Activated CD4-positive, CD25-positive, alpha-beta regulatory T cell treated with anti-CD3 and anti-CD28 coated beads, Interleukin-2, amount 50 U/mL, for 72 hours (primary cell): ENCODE results near the gene ABCC10.
"Not testable (repeated sequence)": the region's sequence is repeated elsewhere in the genome, so short reads cannot be mapped to it uniquely, and the experiment has no call there.

ENCODE experiments used
- DNase-seq: peaks from one replicate; pipeline ENCODE4 v3.0.0; 2021

The ABCC10 gene

DNA sequence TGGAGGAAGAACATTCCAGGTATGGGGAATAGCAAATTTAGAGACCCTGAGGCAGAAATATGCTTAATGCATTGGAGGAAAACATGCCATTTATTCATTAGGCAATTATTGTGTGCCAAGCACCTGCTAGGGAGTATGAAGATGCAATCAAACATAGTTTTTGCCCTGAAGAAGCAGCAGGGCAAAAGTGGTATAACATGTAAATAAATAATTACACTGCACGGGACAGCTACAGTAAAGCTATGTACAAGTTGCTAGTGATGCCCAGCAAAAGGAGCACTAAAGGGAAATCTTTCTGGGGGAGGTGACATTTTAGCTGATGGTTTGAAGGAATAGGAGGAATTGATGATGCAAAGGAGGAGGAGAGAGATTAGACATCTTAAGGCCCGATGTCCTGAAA lies 49.4 kb downstream of the ABCC10 start:
- DNase-seq, result no peak

DNA sequence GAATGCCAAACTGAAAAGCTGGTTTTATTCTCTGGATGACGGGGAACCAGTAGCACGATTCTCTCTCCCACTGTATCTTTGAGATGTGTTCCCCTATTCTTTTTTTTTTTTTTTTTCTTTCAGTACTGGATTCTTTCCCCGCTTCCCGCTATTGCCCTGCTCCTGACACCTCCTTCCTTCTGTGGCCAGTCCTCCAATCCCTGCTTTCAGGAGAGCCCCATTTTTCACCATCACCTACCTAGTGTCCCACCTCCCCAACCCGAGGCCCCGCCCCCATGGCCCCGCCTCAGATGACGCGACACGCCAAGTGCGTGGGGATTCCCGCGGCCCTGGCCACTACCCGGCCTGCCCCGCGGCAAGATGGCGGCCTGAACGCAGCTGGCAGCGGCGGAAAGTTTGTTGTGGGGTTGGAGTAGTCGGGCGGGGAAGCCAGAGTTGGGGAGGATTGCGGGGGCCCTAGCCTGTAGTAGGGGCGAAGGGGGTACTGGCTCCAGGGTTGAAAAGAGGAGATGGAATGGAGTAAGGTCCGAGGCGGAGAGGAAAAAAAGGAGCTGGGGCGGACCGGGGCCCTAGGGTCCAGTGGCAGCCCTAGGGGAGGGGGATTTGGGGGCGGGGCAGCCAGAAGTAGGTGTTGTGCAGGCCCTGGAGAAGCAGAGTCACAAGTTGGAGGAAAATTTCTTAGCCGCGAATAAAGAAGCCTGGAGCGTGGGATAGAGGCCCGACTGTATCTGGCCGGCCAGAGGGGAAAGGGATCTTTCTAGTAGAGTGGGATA lies 50.1 kb downstream of the ABCC10 start, which contains the start of gene TJAP1:
Gene TJAP1 (plus strand): TSS at position 336 of the 773 bp plus-strand sequence. CDS start 21,432 bp downstream, outside the sequence.
- peak; percentile 98 for DNase-seq

DNA sequence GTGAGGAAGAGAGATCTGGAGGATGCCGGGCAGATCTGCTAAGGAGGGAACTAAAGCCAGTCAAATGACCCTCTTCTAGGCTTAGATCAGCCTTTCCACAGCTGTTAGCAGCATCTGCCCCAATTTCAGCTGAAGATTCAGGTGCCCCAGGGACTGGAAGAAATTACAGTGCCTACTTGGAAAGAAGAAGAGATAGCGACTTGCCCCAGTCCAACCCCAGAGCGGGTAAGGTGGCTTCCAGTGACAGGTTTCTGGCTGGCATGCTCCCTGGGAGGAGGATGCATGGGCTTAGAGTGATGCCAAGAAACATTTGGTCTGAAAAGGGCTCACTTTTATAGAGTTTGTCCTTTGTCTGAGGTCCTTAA lies 50.6 kb downstream of the ABCC10 start:
- no peak for DNase-seq

DNA sequence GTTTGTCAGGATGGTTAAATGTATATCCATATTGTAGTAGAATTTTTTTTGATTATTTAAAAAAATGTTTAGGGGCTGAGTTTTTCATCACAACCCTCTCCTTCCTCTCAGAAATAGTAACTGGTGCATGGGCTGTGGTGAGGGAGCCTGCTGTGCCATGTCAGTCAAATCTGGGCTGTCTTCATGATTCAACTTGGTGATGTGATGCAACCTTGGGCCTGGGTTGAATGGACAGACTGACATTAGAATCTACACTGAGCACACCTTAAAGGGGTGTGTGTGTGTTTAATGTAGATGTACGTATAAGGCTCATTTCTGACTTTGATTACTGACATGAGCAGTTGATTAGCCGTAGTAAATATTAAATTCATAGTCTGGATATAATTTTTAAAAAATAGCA lies 53.7 kb downstream of the ABCC10 start:
- no peak for DNase-seq

DNA sequence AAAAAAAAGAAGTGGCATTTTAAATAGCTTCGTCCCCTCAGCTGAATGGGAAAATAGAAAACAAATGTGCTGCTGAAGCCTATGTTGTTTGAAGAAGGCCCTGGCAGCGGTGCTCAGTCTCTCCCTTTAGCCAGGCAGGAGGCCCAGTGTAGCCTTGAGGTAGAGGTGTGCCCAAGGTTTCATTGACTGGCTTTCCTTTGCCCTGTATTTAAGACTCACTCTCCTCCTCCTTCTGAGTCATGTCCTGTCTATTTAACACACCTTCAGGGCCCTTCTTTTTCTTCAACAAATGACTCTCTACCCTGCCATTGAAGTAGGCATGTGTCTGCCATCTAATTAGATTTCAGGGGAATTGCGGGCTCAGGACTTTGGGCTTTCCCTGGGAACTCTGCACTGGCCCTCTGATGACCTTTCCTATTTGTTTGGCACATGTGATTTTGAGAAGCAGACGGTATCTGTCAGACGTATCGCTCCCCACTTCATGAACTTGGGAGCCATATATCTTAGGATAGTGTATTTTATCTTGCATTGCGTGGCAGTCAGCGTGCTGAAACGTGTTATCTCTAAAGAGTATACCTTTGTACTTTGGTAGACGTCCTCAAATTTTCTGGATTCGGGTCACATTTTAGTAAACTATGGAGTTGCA lies 54.4 kb downstream of the ABCC10 start:
- DNase-seq, result no peak

DNA sequence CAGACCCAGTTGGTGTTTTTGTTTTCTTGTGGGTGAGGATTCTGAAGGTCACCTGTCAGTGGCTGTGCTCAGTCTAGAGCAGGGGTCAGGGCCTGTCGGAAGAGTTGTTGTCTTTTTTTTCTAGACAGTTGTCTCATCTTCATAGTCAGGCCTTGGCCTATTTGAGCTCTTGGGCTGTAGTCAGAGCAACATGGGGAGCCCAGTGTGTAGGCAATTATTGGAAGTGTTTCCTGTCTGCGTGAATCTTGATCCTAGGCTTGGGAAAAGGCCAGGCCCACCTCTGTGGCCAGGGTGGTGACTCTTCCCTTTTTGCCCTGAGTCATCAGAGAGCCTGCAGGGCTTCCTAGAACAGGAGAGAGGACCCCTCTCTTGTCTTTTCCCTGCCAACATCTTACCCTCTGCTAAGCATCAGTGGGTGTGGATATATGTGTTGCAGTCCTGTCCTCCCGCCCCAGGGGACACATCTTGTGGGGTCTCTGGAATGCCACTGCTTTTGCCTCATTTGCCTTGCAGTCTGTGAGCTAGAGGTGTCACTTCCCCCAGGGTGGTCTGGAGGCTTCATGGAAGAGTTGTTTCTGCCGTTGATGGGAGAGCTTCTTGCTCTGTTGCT lies 61.4 kb downstream of the ABCC10 start:
- DNase-seq, result no peak

GRCh38 chr6:43489277-43490072 lies 62.1 kb downstream of the ABCC10 start:
- DNase-seq, result no peak

DNA sequence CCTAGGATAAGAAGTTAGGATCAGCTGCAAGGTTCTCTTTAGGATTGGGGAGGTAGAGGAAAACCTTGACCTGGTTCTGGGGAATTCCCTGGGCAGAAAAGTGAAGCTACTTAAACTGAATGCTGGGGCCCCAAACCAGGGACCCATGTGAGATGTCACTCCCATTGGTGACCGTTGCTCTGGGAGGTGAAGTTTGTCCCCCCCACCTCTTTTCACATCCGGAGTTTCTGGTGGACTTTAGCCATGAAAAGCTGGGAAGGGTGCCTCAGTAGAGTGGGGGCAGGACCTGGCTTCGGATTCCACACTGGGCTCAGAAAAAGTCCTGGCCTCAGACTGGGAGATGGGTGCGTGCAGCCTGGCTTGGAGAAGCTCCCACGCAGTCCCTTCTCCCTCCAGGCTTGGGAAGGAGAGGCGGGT lies 63.2 kb downstream of the ABCC10 start:
- no peak for DNase-seq

GRCh38 chr6:43491750-43492661 lies 64.7 kb downstream of the ABCC10 start:
- no peak for DNase-seq

DNA sequence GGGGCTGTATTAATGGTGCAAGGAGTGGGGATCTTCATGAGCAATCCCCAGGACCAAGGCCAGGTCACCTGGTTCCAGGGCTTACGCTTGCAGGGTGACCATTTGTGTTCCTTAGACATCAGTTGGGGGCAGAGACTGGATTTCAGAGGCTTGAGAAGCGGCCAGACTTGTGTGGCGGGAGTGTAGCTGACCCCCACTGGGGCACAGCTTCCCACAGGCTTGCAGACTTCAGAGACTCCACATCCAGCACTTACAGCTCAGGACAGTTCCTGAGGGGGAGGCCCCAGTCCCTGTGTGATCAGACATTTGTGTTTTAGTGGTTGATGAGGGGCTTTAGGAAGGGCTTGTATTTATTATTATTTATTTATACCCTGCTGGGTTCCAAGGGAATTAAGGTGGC lies 65.3 kb downstream of the ABCC10 start:
- DNase-seq, result no peak

DNA sequence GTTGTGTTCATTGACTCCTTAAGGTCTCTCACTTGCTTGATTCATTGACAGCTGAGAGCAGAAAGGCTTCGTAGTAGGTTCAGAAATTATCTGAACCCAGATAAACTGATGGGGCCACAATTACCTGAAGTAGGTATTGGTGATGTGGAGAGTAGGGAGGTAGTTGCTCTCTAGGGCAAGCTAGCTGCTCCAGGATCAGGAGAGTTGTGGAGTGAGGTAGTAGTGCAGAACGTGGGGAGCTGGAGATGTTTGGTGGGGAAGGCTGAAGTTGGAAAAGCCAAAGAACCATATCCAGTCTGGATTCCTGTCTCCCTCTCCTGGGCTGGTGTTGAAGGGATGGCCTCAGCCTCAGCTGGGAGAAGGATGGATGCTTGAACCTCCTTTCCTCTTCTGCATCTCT lies 65.9 kb downstream of the ABCC10 start:
- DNase-seq, result no peak

GRCh38 chr6:43493833-43494232 lies 66.5 kb downstream of the ABCC10 start:
- DNase-seq, result no peak

DNA sequence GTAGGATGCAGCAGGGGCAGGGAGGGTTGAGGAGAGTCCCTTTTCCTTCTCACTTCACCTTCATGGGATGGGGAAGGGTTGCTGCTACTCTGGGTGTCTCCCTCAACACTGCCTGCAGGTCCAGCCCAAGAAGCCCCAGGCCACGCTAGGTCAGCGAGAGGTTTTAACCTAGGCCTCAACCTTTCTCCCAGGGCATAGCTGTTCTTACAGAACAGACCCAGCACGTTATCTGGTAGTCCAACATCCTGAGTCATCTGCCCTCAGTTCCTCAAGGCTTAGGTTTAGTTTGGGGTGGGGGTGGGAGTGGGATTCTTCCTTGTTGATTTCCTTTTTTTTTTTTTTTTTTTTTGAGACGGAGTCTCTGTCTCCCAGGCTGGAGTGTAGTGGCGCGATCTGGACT lies 67.0 kb downstream of the ABCC10 start:
- DNase-seq, result no peak

DNA sequence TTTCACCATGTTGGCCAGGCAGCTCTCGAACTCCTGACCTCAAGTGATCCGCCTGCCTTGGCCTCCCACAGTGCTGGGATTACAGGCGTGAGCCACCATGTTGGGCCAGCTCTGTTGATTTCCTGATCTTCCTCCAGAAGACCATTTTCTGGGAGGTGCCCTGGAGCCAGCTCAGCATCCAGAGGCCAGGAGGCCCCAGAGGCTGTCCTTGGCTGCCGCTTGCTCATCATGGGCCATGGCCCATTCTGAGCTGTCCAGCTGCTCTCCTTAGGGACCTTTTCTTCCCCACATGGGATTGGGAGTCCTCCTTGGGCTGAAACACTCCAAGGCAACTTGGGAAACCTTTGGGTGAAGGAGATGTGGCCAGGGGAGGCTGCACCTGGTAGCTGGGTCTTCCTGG lies 67.4 kb downstream of the ABCC10 start:
- DNase-seq, result no peak

GRCh38 chr6:43495409-43495941 lies 68.1 kb downstream of the ABCC10 start:
- DNase-seq, result no peak

DNA sequence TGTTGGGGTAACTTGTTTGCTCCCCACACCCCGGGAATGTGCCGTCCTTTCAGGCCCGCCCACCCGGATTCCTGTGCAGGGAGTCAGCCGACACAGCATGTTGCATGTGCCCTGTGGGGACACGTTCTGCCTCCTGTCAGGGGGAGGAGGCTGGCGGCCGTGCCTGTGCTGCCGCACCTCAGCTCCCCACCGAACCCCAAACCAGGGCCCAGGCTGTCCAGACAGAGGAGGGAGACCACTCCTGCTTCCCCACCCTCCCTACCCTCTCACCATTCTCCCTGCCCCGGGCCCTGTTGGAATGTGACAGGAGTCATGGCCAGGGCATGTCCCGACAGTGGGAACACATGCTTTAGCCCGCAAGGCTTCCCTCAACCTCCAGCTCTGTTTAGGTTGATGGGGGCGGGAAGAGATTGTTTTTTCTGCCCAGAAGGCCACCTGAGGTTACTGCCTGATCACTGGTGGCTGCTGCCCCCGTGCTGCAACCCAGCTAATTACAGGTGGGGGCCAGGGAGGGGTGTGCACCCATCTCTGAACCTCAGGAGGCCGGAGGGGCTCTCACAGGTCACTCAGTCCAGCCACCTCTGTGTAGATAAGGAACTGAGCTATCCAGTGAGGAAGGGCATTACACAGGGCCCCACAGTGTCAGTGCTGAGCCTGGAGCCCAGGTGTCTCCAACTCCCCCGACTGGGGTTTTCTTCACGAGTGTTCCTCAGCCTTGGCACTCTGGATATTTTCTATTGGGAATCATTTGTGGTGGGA lies 69.2 kb downstream of the ABCC10 start:
- DNase-seq, result no peak

GRCh38 chr6:43497129-43497396 lies 69.7 kb downstream of the ABCC10 start:
- DNase-seq, result no peak

DNA sequence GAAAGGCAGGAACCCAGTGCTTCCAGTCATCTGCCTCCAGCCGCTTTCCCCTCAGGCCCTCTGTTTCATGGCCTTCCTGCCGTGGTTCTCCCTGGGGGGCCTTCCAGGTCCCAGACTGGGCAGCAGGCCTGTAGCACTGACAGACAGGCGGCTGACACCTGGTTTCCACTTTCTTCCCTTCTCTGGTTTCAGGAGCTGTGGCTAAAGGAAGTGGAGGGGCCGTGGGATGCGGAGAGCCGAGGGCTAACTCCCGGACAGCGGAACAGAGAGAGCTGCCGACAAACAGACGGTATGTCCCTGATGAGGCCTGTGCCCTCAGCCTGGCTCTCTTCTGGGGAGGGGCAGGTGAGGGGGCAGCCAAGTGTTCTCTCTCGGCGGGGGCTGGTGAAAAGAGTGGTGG lies 70.3 kb downstream of the ABCC10 start:
- DNase-seq, result no peak

GRCh38 chr6:43498291-43498690 lies 71.0 kb downstream of the ABCC10 start:
- not testable (repeated sequence) for DNase-seq

GRCh38 chr6:43499028-43499815 lies 71.9 kb downstream of the ABCC10 start:
- no peak for DNase-seq
